Breast epithelium (tissue), 4 donors: ENCODE results near the gene CEP126. TPM values are rescaled to one million over a fixed set of nuclear protein-coding genes. Genes with fewer than 3 reads are reported as not detected.
A peak's percentile ranks its signal among the peaks of the same experiment; 100 is the strongest.

Source experiments
- DNase-seq, 2 donors: peaks; one replicate each; pipeline ENCODE4 v3.0.0-alpha.2; 2019; ENCODE audit warnings: low spot score in 2 of 2
- H3K27ac ChIP-seq, 2 donors: fragments of 200-600 bp; sonication (generic) in 1 of 2; one replicate each; pipeline ENCODE4 v1.5.1; 2016 to 2019; ENCODE audit warnings: mild to moderate bottlenecking in 1 of 2
- H3K27me3 ChIP-seq, 2 donors: fragments of 200-600 bp; sonication (generic) in 1 of 2; one replicate each; pipeline versions ENCODE4 v1.5.1 to v1.6.0; 2017 to 2019; ENCODE audit warnings: control low read depth in 1 of 2, mild to moderate bottlenecking in 1 of 2
- H3K36me3 ChIP-seq: fragments of 200-600 bp; one replicate; pipeline ENCODE4 v1.5.1; 2019
- H3K4me1 ChIP-seq, 2 donors: fragments of 200-600 bp; sonication (generic); one replicate each; pipeline ENCODE4 v1.5.1; 2016 to 2019; ENCODE audit warnings: control low read depth in 1 of 2
- H3K4me3 ChIP-seq, 3 donors: fragments of 200-600 bp; sonication (generic); 1 replicate in 2 of 3; 2 replicates in 1 of 3; pipeline ENCODE4 v1.5.1; 2016 to 2019; ENCODE audit warnings: mild to moderate bottlenecking in 3 of 3, moderate library complexity in 2 of 3
- H3K9me3 ChIP-seq, 2 donors: fragments of 200-600 bp; sonication (generic) in 1 of 2; one replicate each; pipeline ENCODE4 v1.5.1; 2016 to 2019; ENCODE audit warnings: control low read depth in 1 of 2
- POLR2A ChIP-seq: fragments of 450-650 bp; IDR thresholded peaks from one replicate; pipeline ENCODE4 v1.6.1; 2016; ENCODE audit warnings: antibody characterized with exemption, mild to moderate bottlenecking, moderate library complexity
- POLR2AphosphoS5 ChIP-seq, 3 donors: sonication (generic); formaldehyde crosslinking; IDR thresholded peaks; one replicate each; pipeline ENCODE4 v1.6.1; 2017; ENCODE audit warnings: antibody characterized with exemption in 3 of 3
- intact Hi-C: fragments of 100-400 bp; cut with DNase I; formaldehyde crosslinking; loops from one replicate; pipeline ENCODE4 v1.15.1; 2023; ENCODE audit warnings: low total_unique reads
- total RNA-seq, 3 donors: library from RNA; depleted of rRNA; stranded (reverse); fragments of >200 nt; gene quantifications; one replicate each; pipeline ENCODE4 v1.1.0, GENCODE V29; 2016
- TF ChIP-seq, protein P1 (sequence below), 3 donors: fragments of 450-650 bp; IDR thresholded peaks; one replicate each; pipeline ENCODE4 v1.5.1; 2016 to 2017; ENCODE audit warnings: antibody characterized with exemption in 3 of 3, mild to moderate bottlenecking in 3 of 3, moderate library complexity in 3 of 3

The CEP126 gene
- total RNA-seq, 3 donors from 2014 or later, result 6.9 to 14.7 (median 9.1) TPM

DNA sequence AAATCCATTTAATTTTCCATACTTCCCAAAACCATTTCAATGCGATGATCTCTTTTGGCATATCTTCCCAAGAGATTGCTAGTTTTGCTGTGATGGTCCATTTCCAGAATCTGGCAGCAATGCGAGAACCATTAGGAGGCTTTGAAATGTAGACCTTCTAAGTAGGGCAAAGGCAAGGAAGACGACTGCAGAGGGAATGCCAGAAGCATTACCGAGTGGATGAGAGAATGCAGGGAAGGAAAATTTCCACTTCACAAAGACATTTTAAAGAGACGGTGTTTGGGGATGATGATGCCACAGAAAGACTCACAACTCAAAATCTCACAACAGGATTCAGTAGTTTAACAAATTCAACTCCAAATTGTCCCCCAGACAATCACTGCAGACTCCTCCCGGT lies 471 bp upstream of the CEP126 start:
- DNase-seq, result no peak
- Histone ChIP-seq H3K9me3 (no peaks in the 10 kb centered on the region), H3K27ac (peak overlapping the region; percentile 92 to 94), H3K4me1 (no peaks in the 10 kb centered on the region), H3K36me3 (no peaks in the 10 kb centered on the region), H3K4me3 (peak overlapping the region; percentile 55 to 85 (median 72)), H3K27me3 (no peaks in the 10 kb centered on the region)
- intact Hi-C loops, result no loop called here
- TF ChIP-seq, protein P1, sequence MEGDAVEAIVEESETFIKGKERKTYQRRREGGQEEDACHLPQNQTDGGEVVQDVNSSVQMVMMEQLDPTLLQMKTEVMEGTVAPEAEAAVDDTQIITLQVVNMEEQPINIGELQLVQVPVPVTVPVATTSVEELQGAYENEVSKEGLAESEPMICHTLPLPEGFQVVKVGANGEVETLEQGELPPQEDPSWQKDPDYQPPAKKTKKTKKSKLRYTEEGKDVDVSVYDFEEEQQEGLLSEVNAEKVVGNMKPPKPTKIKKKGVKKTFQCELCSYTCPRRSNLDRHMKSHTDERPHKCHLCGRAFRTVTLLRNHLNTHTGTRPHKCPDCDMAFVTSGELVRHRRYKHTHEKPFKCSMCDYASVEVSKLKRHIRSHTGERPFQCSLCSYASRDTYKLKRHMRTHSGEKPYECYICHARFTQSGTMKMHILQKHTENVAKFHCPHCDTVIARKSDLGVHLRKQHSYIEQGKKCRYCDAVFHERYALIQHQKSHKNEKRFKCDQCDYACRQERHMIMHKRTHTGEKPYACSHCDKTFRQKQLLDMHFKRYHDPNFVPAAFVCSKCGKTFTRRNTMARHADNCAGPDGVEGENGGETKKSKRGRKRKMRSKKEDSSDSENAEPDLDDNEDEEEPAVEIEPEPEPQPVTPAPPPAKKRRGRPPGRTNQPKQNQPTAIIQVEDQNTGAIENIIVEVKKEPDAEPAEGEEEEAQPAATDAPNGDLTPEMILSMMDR (IDR thresholded peaks at IDR 0.05), result no peak
- TF ChIP-seq POLR2AphosphoS5 (IDR thresholded peaks at IDR 0.05) (no peak), POLR2A (no peak)

DNA sequence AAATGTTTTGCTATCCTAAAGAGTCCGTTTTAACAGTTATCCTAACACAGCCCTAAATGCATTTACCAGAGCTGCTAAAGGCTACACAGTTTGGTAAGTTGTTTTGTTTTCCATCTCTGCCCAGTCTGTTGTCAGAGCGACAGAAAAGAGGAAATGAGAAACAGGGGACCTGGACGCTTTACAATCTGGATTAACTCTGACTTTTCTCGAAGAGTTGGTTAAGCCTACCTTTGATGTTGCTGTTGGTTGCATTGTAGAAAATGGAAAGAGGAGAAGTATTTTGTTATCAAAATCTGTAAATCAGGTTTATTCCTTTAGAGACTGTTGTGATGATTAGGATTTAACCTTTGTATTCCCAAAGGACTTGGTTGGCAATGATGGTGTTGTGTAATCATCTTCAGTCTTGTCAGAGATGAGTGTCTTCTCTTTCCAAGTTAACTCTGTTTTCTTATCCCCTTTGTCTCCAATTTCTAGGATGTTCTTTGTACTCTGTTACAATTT lies 1.0 kb downstream of the CEP126 start:
- Histone ChIP-seq H3K27ac (peak overlapping the region; percentile 92 to 94), H3K9me3 (no peaks in the 10 kb centered on the region), H3K36me3 (no peaks in the 10 kb centered on the region), H3K4me3 (peak overlapping the region; percentile 55 to 85 (median 72)), H3K27me3 (no peaks in the 10 kb centered on the region), H3K4me1 (no peaks in the 10 kb centered on the region)
- intact Hi-C loops, result no loop called here
- DNase-seq, result no peak
- no peak for TF ChIP-seq POLR2A
- TF ChIP-seq POLR2AphosphoS5 (IDR thresholded peaks at IDR 0.05), result no peak
- TF ChIP-seq, protein P1 (IDR thresholded peaks at IDR 0.05), result no peak

- Histone ChIP-seq H3K4me1 (no peaks in the 10 kb centered on the region), H3K27me3 (no peaks in the 10 kb centered on the region), H3K36me3 (no peaks in the 10 kb centered on the region), H3K4me3 (peak within 1 kb of the TSS; percentile 55 to 85 (median 72)), H3K27ac (peak within 1 kb of the TSS; percentile 92 to 94), H3K9me3 (no peaks in the 10 kb centered on the region)
- TF ChIP-seq, protein P1 (IDR thresholded peaks at IDR 0.05), result no peak
- TF ChIP-seq POLR2A, result no peak
- TF ChIP-seq POLR2AphosphoS5 (IDR thresholded peaks at IDR 0.05), result no peak
- DNase-seq, result no peak
- intact Hi-C loops, result no loop called here
Measured at GRCh38 chr11:101916422-101916821, 1.6 kb downstream of the CEP126 start, which contains the start of gene ANGPTL5. TSS of gene ANGPTL5 (minus strand) at chr11:101916522. CDS start at chr11:101907909, 8,613 bp downstream.

GRCh38 chr11:101917226-101917625 lies 2.4 kb downstream of the CEP126 start:
- Histone ChIP-seq H3K4me1 (no peaks in the 10 kb centered on the region), H3K36me3 (no peaks in the 10 kb centered on the region), H3K27me3 (no peaks in the 10 kb centered on the region), H3K27ac (no peak overlapping the region), H3K9me3 (no peaks in the 10 kb centered on the region), H3K4me3 (no peak overlapping the region)
- intact Hi-C loops, result no loop called here
- TF ChIP-seq POLR2A (no peak), POLR2AphosphoS5 (IDR thresholded peaks at IDR 0.05) (no peak)
- TF ChIP-seq, protein P1 (IDR thresholded peaks at IDR 0.05), result no peak
- DNase-seq, result no peak

GRCh38 chr11:101920992-101921391 lies 6.2 kb downstream of the CEP126 start:
- TF ChIP-seq POLR2A (no peak), POLR2AphosphoS5 (IDR thresholded peaks at IDR 0.05) (no peak)
- TF ChIP-seq, protein P1 (IDR thresholded peaks at IDR 0.05), result no peak
- intact Hi-C loops, result no loop called here
- DNase-seq, result no peak
- H3K27me3 ChIP-seq, result no peaks in the 10 kb centered on the region
- no peak overlapping the region for H3K27ac ChIP-seq
- no peaks in the 10 kb centered on the region for H3K9me3 ChIP-seq
- H3K4me3 ChIP-seq, result no peak overlapping the region
- no peaks in the 10 kb centered on the region for H3K36me3 ChIP-seq
- no peaks in the 10 kb centered on the region for H3K4me1 ChIP-seq
